Mammary epithelial cell (primary cell): ENCODE measurements around the gene ARHGAP32.

Experiments
- EZH2 ChIP-seq: IDR thresholded peaks from 2 replicates; pipeline ENCODE4 v1.6.1; 2012; ENCODE audit warnings: low read length, inconsistent platforms, borderline replicate concordance
- TF ChIP-seq, protein P1 (sequence below), 2 donors: IDR thresholded peaks in 1 of 2; conservative IDR thresholded peaks in 1 of 2; 2 replicates each; pipeline ENCODE4 v1.5.1; 2011 to 2012; ENCODE audit warnings: inconsistent platforms in 2 of 2, low read length in 2 of 2, mild to moderate bottlenecking in 2 of 2, control low read depth in 1 of 2, low read depth in 1 of 2; ENCODE audit not compliant: insufficient read depth in 1 of 2; ENCODE audit errors: extremely low read depth in 1 of 2

DNA sequence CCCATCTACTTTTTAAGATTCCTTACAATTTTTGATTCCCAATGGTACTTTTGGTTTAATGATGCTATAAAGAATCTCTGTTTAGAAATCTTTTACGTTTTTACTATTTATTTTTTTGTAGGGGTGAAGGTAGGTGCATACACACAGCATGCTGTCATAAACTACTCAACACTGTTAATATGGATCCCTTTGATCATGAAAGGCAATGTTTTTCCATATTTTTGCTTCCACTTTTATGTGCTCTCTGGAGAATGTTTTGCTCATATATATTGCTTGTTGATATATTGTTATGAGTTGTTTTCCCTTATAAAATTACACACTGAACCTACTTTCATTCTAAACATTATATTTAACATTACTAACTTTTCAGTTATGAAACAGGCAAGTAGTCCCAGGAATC, 125.9 kb downstream of the ARHGAP32 start:
- no peak for TF ChIP-seq EZH2
- TF ChIP-seq, protein P1, sequence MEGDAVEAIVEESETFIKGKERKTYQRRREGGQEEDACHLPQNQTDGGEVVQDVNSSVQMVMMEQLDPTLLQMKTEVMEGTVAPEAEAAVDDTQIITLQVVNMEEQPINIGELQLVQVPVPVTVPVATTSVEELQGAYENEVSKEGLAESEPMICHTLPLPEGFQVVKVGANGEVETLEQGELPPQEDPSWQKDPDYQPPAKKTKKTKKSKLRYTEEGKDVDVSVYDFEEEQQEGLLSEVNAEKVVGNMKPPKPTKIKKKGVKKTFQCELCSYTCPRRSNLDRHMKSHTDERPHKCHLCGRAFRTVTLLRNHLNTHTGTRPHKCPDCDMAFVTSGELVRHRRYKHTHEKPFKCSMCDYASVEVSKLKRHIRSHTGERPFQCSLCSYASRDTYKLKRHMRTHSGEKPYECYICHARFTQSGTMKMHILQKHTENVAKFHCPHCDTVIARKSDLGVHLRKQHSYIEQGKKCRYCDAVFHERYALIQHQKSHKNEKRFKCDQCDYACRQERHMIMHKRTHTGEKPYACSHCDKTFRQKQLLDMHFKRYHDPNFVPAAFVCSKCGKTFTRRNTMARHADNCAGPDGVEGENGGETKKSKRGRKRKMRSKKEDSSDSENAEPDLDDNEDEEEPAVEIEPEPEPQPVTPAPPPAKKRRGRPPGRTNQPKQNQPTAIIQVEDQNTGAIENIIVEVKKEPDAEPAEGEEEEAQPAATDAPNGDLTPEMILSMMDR (conservative IDR thresholded peaks at IDR 0.05 in 1 of 2, IDR thresholded peaks at IDR 0.05 in 1 of 2; ENCODE audit: extremely low read depth in 1 of 2, insufficient read depth in 1 of 2, low read depth in 1 of 2, low read length in 2 of 2) = no peak
